Keratinocyte (primary cell): ENCODE measurements around the gene CDKN3. TPM values are rescaled to one million over a fixed set of nuclear protein-coding genes. Genes with fewer than 3 reads are reported as not detected.

Experiments used
- DNase-seq: peaks from one replicate; pipeline ENCODE4 v3.0.0-alpha.2; 2011; ENCODE audit warnings: low read depth, missing footprints, low spot score
- FAIRE-seq: peaks from 2 replicates; lab custom pipeline; 2011; peaks lifted over from hg19 to GRCh38; lab: Jason Lieb, UNC
- H2AFZ ChIP-seq: 2 replicates; pipeline ENCODE4 v1.6.0; 2012; ENCODE audit warnings: low read length, control low read depth, inconsistent platforms; ENCODE audit not compliant: control insufficient read depth
- H3K27ac ChIP-seq: 2 replicates; pipeline ENCODE4 v1.5.1; 2011; ENCODE audit warnings: low read length; ENCODE audit not compliant: control insufficient read depth, insufficient read depth
- H3K27me3 ChIP-seq: 3 replicates; pipeline ENCODE4 v1.6.0; 2011; ENCODE audit warnings: low read length; ENCODE audit not compliant: control insufficient read depth, insufficient read depth; ENCODE audit errors: extremely low read depth
- H3K36me3 ChIP-seq, 2 experiments: 2 replicates in 1 of 2; 3 replicates in 1 of 2; pipeline ENCODE4 v1.5.1; 2011; ENCODE audit warnings: low read length in 2 of 2, mild to moderate bottlenecking in 1 of 2; ENCODE audit not compliant: control insufficient read depth in 2 of 2, insufficient read depth in 2 of 2; ENCODE audit errors: extremely low read depth in 1 of 2
- H3K4me1 ChIP-seq: 3 replicates; pipeline ENCODE4 v1.5.1; 2011; ENCODE audit warnings: low read length; ENCODE audit not compliant: control insufficient read depth, insufficient read depth; ENCODE audit errors: extremely low read depth
- H3K4me2 ChIP-seq: 3 replicates; pipeline ENCODE4 v1.6.0; 2011; ENCODE audit warnings: low read depth, low read length; ENCODE audit not compliant: control insufficient read depth, insufficient read depth; ENCODE audit errors: extremely low read depth
- H3K4me3 ChIP-seq, 3 experiments: fragments of 200-600 bp in 1 of 3; sonication (generic) in 1 of 3; 2 replicates in 2 of 3; 3 replicates in 1 of 3; pipeline ENCODE4 v1.5.1; 2011 to 2016; ENCODE audit warnings: low read length in 3 of 3, mild to moderate bottlenecking in 3 of 3, control low read depth in 2 of 3, inconsistent platforms in 1 of 3, low read depth in 1 of 3, mixed read lengths in 1 of 3, mixed run types in 1 of 3, moderate library complexity in 1 of 3; ENCODE audit not compliant: control insufficient read depth in 2 of 3, insufficient read depth in 2 of 3; ENCODE audit errors: extremely low read depth in 1 of 3
- H3K79me2 ChIP-seq: 2 replicates; pipeline ENCODE4 v1.6.0; 2012; ENCODE audit warnings: low read length; ENCODE audit not compliant: control insufficient read depth, insufficient read depth
- H3K9ac ChIP-seq: 3 replicates; pipeline ENCODE4 v1.6.0; 2011; ENCODE audit warnings: low read length; ENCODE audit not compliant: control insufficient read depth, insufficient read depth; ENCODE audit errors: extremely low read depth
- H3K9me1 ChIP-seq: 3 replicates; pipeline ENCODE4 v1.6.0; 2011; ENCODE audit warnings: low read length; ENCODE audit not compliant: control insufficient read depth, insufficient read depth; ENCODE audit errors: extremely low read depth
- H3K9me3 ChIP-seq: 2 replicates; pipeline ENCODE4 v1.5.1; 2012; ENCODE audit warnings: low read depth, low read length; ENCODE audit not compliant: control insufficient read depth
- H4K20me1 ChIP-seq: 3 replicates; pipeline ENCODE4 v1.6.0; 2011; ENCODE audit warnings: low read length; ENCODE audit not compliant: control insufficient read depth, insufficient read depth; ENCODE audit errors: extremely low read depth
- CTCF ChIP-seq, 3 experiments: IDR thresholded peaks in 1 of 3; conservative IDR thresholded peaks in 1 of 3; optimal IDR thresholded peaks in 1 of 3; 2 replicates in 2 of 3; 3 replicates in 1 of 3; pipeline versions ENCODE3 to v1.5.1; 2011; ENCODE audit warnings: low read length in 3 of 3, mild to moderate bottlenecking in 3 of 3, moderate library complexity in 2 of 3, control low read depth in 1 of 3, inconsistent platforms in 1 of 3; ENCODE audit not compliant: insufficient read depth in 2 of 3; ENCODE audit errors: extremely low read depth in 1 of 3
- EZH2 ChIP-seq: IDR thresholded peaks from one replicate; pipeline ENCODE4 v1.6.1; 2012; ENCODE audit warnings: inconsistent platforms, mild to moderate bottlenecking, low read length, moderate library complexity
- dilution Hi-C: fragments of 300-500 bp; cut with MboI; formaldehyde crosslinking; loops from one replicate; pipeline ENCODE4 v1.7.0; 2020; ENCODE audit warnings: low sequenced_read_pairs; ENCODE audit not compliant: extremely low pct_ligation_motif_present
- polyA plus RNA-seq, 5 experiments: library from polyadenylated mRNA; depleted of rRNA in 3 of 5; stranded (reverse) in 3 of 5; stranded (forward) in 1 of 5; unstranded in 1 of 5; fragments of >200 nt; gene quantifications; 1 replicate in 1 of 5; 2 replicates in 3 of 5; 3 replicates in 1 of 5; pipeline versions ENCODE4 v1.2.1 to v1.2.3, GENCODE V29; 2011 to 2012; ENCODE audit warnings: missing spikeins in 2 of 5, low read depth in 1 of 5, low replicate concordance in 1 of 5

The CDKN3 gene
- polyA plus RNA-seq, 1 donor (not counting 4 experiments of a cell fraction or from before 2014, with no cell fraction given) = 51.6 TPM

- no peak overlapping the region for H3K4me3 ChIP-seq
- no peaks in the 10 kb centered on the region for H3K9me3 ChIP-seq
- TF ChIP-seq CTCF (optimal IDR thresholded peaks at IDR 0.05 in 1 of 3, IDR thresholded peaks at IDR 0.05 in 1 of 3, conservative IDR thresholded peaks at IDR 0.05 in 1 of 3; ENCODE audit: extremely low read depth in 1 of 3, insufficient read depth in 2 of 3, low read length in 3 of 3) (no peak), EZH2 (no peak)
- no peaks in the 10 kb centered on the region for H4K20me1 ChIP-seq
- peaks cover 15% of the 10 kb centered on the region for H3K4me1 ChIP-seq
- H3K79me2 ChIP-seq = peaks cover 3% of the 10 kb centered on the region
- DNase-seq = no peak
- H2AFZ ChIP-seq = no peak overlapping the region
- H3K9ac ChIP-seq = no peak overlapping the region
- no peak overlapping the region for H3K27ac ChIP-seq
- no peak for FAIRE-seq
- peaks cover 2% of the 10 kb centered on the region for H3K9me1 ChIP-seq
- H3K27me3 ChIP-seq = no peaks in the 10 kb centered on the region
- H3K36me3 ChIP-seq = no peaks in the 10 kb centered on the region
- no peak overlapping the region for H3K4me2 ChIP-seq
- dilution Hi-C loops = no loop called here
These were observed 2.2 kb upstream of the CDKN3 start for GRCh38 chr14:54394596-54394995.

GRCh38 chr14:54395284-54395683, 1.5 kb upstream of the CDKN3 start:
- dilution Hi-C loops = no loop called here
- H3K36me3 ChIP-seq = no peaks in the 10 kb centered on the region
- H3K9ac ChIP-seq = no peak overlapping the region
- DNase-seq (no peak), FAIRE-seq (no peak)
- H3K4me3 ChIP-seq = no peak overlapping the region
- no peak overlapping the region for H2AFZ ChIP-seq
- peaks cover 3% of the 10 kb centered on the region for H3K79me2 ChIP-seq
- H3K9me3 ChIP-seq = no peaks in the 10 kb centered on the region
- H4K20me1 ChIP-seq = no peaks in the 10 kb centered on the region
- no peak overlapping the region for H3K4me2 ChIP-seq
- no peak overlapping the region for H3K27ac ChIP-seq
- H3K27me3 ChIP-seq = no peaks in the 10 kb centered on the region
- H3K9me1 ChIP-seq = peaks cover 2% of the 10 kb centered on the region
- no peak for TF ChIP-seq CTCF (optimal IDR thresholded peaks at IDR 0.05 in 1 of 3, IDR thresholded peaks at IDR 0.05 in 1 of 3, conservative IDR thresholded peaks at IDR 0.05 in 1 of 3; ENCODE audit: extremely low read depth in 1 of 3, insufficient read depth in 2 of 3, low read length in 3 of 3)
- TF ChIP-seq EZH2 = no peak
- H3K4me1 ChIP-seq = peaks cover 15% of the 10 kb centered on the region
